ENCODE data around the gene CLASP1.

DNA sequence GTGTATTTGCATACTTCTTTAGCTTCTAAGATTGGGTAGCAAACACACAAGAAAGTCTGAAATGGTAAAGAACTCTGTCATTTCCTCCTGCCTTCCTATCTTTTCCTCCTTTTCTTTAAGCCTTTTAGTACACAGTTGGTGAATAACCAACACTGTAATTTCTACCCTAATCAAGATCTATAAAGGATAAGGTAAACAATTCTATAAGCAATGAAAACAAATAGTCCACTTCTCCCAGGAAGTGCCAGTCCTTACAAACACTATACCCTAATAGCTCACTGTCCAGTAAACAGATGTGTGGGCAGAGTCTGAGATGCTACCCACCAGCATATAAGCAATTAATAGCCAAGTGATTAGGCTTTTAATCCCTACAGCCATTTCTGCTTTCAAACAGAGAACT is 283.2 kb downstream of the CLASP1 start:
- TF ChIP-seq POLR2A (IDR thresholded peaks at IDR 0.05), result no peak
- TF ChIP-seq, protein P1, sequence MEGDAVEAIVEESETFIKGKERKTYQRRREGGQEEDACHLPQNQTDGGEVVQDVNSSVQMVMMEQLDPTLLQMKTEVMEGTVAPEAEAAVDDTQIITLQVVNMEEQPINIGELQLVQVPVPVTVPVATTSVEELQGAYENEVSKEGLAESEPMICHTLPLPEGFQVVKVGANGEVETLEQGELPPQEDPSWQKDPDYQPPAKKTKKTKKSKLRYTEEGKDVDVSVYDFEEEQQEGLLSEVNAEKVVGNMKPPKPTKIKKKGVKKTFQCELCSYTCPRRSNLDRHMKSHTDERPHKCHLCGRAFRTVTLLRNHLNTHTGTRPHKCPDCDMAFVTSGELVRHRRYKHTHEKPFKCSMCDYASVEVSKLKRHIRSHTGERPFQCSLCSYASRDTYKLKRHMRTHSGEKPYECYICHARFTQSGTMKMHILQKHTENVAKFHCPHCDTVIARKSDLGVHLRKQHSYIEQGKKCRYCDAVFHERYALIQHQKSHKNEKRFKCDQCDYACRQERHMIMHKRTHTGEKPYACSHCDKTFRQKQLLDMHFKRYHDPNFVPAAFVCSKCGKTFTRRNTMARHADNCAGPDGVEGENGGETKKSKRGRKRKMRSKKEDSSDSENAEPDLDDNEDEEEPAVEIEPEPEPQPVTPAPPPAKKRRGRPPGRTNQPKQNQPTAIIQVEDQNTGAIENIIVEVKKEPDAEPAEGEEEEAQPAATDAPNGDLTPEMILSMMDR (IDR thresholded peaks at IDR 0.05), result no peak

Data from sigmoid colon (tissue), 3 donors.